GM13976 (cell line): ENCODE measurements around the gene PPP1R37.

Source experiments
- DNase-seq: peaks from one replicate; pipeline ENCODE4 v3.0.0; 2012; ENCODE audit warnings: low spot score
- in situ Hi-C: fragments of 300-500 bp; cut with MboI; formaldehyde crosslinking; loops from one replicate; pipeline ENCODE4 v1.12.0; 2022; ENCODE audit warnings: low sequenced_read_pairs, mixed read lengths, inconsistent platforms; ENCODE audit not compliant: unreplicated experiment
- TF ChIP-seq, protein P1 (sequence below): IDR thresholded peaks from 2 replicates; pipeline ENCODE4 v1.5.1; 2012; ENCODE audit warnings: borderline replicate concordance, mild to moderate bottlenecking; ENCODE audit not compliant: insufficient read depth; ENCODE audit errors: extremely low read depth, missing control alignments, control extremely low read depth

PPP1R37 gene

DNA sequence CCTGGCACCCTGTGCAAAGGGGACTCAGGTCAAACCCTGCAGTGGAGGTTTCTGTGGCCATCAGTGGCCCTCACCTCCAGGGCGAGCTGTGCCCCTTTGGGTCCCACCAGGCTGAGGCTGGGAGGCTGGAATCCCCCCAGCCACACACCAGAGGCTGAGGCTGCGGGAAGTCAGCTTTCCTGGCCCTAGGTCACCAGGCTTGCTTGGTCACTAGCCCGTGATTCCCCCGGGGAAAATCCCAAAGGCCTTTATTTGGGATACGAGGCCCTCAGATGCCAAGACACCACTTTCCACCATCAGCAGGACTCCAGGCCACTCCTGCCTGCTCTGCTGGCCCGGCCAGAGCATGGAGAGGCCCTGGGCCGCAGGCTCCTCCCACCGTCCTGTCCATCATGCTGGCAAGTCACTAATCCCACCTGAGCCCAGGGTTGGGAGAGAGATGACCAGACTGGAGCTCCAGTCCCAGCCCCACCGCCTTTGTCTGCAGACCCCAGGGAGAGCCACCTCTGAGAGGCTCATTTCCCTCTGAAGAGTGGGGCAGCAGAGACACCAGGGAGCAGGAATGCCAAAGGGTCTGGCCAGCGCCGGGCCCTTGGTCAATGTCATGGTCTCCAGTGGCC, 63.1 kb downstream of the PPP1R37 start:
- TF ChIP-seq, protein P1, sequence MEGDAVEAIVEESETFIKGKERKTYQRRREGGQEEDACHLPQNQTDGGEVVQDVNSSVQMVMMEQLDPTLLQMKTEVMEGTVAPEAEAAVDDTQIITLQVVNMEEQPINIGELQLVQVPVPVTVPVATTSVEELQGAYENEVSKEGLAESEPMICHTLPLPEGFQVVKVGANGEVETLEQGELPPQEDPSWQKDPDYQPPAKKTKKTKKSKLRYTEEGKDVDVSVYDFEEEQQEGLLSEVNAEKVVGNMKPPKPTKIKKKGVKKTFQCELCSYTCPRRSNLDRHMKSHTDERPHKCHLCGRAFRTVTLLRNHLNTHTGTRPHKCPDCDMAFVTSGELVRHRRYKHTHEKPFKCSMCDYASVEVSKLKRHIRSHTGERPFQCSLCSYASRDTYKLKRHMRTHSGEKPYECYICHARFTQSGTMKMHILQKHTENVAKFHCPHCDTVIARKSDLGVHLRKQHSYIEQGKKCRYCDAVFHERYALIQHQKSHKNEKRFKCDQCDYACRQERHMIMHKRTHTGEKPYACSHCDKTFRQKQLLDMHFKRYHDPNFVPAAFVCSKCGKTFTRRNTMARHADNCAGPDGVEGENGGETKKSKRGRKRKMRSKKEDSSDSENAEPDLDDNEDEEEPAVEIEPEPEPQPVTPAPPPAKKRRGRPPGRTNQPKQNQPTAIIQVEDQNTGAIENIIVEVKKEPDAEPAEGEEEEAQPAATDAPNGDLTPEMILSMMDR: no peak
- no peak for DNase-seq
- in situ Hi-C loops: no loop called here

DNA sequence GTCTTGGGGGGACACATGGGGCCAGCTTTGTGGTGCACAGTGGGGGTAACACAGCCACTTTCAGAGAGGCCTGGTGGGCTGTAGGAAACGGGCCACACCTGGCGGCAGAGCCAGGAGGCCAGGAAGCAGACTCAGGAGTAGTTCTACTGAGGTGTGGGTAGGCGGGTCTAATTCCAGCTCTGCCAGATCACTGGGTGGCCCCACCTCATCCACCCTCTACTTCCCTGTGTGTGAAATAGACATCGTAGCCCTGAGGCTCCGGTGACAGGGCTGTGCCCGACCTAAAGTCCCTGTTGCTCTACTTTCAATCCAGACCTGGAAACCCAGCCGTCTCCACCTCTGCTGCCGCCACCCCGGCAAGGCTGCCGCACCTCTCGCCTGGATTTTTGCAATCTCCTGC, 63.8 kb downstream of the PPP1R37 start:
- DNase-seq: no peak
- TF ChIP-seq, protein P1: no peak
- in situ Hi-C loops: no loop called here

DNA sequence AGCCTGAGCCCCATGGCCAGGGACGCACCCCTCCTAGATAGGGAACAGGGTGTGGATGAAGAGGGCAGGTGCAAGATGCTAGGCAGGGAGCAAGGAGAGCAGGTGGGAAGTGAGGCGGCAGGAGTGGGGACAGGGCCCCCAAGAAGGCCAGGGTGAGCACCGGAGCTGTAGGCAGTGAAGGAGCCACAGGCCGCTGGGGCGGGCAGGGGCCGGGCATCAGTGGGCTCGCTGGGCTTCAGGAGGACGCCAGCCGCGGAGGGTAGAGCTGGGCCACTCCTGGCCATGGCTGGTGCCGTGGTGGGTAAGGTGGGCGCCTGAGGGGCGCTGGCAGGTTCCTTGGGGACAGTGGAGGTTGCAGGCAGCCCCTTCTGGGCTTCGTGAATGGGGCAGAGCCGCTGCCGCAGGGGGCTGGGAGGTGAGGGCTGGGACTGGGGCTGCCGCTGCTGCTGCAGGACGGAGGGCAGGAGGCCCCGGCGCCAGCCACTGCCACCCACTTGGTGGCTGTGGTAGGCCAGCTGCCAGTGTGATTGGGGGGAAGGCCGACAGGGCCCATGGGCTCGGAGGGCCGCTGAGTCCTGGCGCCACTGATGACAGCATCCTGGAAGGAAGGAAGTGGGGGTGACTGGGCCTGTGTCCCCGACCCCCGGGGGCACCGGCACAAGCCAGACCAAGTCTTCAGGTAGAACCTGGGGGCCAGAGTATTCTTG, 65.7 kb downstream of the PPP1R37 start:
- in situ Hi-C loops: no loop called here
- DNase-seq: no peak
- TF ChIP-seq, protein P1: no peak

DNA sequence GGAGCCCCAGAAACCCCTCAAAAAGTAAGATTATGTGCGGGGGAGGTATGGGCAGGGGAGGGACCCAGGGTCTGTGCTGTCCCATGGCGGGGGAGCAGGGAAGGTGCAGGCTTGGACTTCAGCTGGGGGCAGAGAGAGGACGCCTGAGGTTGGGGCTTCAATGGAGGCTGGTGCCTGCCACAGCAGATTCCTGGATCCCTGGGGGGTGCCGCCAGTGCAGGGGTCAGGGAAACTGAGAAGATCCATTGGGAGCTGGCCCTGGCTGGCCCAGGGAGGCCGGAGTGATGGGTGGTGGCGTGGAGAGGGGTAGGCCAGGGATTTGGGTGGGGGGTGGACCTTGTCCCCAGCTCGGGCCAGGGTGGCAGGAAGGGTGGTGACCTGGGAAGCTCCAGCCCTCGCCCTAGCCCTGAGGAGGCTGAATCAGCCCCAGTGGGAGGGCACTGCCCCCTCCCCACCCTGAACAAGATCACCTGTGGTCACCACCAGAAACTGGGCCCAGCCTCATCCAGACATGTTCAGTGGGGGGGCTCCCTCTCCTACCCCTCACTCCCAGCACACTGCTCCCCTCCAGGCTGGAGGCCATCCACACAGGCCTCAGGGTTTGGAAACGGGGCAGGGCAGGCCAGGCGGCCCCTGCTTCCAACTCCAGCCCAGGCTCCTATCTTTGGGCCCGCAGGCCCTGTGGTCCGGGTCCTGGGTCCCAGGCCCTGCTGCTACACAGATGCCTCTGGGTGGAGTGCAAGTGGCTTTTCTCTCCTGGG, 66.4 kb downstream of the PPP1R37 start:
- TF ChIP-seq, protein P1: no peak
- in situ Hi-C loops: no loop called here
- no peak for DNase-seq

DNA sequence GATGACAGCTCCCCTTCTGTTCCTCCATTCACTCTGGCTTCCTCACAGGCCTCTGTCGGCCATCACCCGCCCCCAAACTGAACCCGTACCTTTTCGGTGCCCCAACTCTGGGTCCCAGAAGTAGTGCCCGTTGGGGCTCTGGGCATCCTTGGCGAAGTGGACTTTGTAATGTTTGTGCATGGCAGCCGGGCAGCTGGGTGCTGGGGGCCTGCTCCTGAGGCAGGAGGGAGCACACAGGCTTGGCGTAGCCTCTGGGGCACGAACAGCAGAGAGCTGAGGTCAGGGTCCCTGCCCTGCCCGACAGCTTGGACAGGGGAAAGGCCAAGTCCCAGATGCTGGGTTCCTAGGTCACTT, 67.0 kb downstream of the PPP1R37 start:
- TF ChIP-seq, protein P1: no peak
- in situ Hi-C loops: no loop called here

DNA sequence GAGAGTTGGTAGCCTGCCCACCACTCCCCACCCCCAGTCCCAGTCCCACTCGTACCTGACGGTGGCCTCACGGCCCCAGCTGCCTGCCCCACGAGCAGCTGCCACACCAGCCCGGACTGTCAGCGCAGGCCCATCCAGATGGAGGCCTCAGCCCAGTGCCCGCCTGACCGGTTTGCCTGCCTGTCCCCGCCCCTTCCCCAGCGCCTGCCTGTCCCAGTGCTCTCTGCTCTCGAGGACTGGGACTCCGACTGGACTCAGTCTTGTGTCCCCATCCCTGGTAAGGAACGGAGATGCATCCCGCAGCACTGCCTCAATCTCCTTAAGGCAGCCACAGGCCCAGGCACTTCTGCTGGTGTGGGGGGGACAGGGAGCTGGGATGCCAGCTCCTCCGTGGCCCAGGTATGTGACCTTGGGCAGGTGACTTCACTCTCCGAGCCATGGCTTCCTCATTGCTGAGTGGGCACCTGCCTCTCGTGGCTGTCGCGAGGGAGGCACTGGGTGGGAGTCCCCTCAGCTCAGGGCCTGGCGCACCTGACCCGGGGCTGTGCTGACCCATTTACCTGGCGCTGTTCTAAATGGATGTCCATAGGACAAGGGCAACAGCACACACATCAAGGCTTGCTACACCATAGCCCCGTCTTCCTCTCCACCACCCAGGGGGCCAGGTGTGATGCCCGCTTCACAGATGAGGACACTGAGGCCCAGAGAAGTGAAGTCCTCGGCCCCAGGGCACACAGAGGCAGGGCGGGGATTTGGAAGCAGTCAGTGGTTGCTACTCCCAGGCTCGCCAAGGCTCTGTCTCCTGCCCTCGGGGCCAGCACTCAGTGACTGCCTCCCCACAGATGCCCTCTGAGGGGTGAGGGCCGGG, 68.1 kb downstream of the PPP1R37 start, which contains the start of gene NKPD1:
Gene NKPD1 (minus strand): TSS at position 113 of the 868 bp plus-strand sequence. CDS start 832 bp downstream, outside the sequence.
- TF ChIP-seq, protein P1: no peak
- DNase-seq: no peak
- in situ Hi-C loops: no loop called here

More for the DNA sequence above, 67.0 kb downstream of the PPP1R37 start:
- DNase-seq: no peak
